Measurements from ENCODE around the gene PRR22.

Gene PRR22

GRCh38 chr19:5827891-5828660 is 43.5 kb upstream of the PRR22 start:
- TF ChIP-seq CTCF (IDR thresholded peaks at IDR 0.05; ENCODE audit: borderline replicate concordance, insufficient read depth, low read depth, low read length): no peak
- H3K4me3 ChIP-seq (ENCODE audit: low read depth, low read length): peak overlapping the region; percentile 57

GRCh38 chr19:5827342-5827890 is 42.9 kb upstream of the PRR22 start:
- H3K4me3 ChIP-seq (ENCODE audit: low read depth, low read length): no peak overlapping the region
- TF ChIP-seq CTCF (IDR thresholded peaks at IDR 0.05; ENCODE audit: borderline replicate concordance, insufficient read depth, low read depth, low read length): no peak

DNA sequence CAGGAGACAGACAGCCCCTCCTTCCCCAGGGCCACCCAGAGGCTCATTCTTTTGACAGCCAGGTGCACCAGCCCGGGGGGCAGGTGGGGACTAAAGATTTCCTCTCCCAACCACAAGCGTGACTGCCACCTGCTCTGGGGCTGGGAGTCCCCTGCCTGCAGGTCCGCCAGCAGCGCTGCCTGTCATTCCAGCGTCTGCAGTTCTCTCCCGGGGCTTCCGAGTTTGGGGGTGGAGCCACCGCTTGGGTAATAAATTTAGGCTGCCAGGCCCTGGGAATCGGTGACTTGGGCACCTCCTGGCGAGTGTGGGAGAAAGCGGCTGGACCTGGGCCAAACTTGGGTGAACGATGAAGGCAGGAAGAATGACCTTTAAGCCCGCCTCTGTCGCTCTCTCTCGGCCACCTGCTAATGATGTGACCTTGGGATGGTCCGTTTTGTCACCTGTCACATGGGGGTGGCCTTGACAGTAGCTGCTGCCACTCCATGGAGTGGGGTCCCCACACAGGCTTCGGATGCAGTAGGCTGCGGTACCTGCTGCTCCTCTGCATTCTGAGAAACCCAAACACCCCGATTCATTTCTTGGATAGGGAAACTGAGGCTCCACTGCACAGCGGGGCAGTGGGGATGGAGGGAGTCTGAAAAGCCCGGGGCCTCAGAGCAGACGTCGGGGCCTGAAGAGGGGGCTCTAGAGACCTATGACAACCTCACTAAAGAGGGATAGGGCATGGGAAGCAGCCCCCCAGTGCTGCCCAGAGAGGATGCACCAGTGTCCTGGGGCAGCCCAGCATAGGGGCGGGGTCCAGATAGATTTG is 42.2 kb upstream of the PRR22 start:
- TF ChIP-seq CTCF (IDR thresholded peaks at IDR 0.05; ENCODE audit: borderline replicate concordance, insufficient read depth, low read depth, low read length): no peak
- H3K4me3 ChIP-seq (ENCODE audit: low read depth, low read length): no peak overlapping the region

DNA sequence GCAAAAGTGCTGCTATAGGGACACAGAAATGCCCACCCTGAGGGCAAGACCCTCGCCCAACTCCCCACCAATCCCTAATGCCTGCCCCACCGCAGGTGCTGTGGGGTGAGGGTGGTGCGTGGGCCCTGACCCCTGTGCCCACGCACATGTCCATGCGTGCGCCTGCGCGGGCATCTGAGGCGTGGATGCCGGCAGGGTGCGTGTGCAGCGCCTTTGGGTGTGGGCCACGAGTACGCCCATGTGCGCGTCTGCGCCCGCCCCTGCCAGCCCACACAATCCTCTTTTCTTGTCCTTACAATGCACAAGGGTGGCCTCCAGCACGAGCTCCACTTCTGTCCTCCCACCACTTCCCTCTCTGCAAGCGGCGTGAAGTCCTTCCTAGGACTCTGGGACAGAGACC is 40.6 kb upstream of the PRR22 start:
- TF ChIP-seq CTCF (IDR thresholded peaks at IDR 0.05; ENCODE audit: borderline replicate concordance, insufficient read depth, low read depth, low read length): no peak

GRCh38 chr19:5824751-5825150 is 40.2 kb upstream of the PRR22 start:
- H3K4me3 ChIP-seq (ENCODE audit: low read depth, low read length): no peak overlapping the region
- TF ChIP-seq CTCF (IDR thresholded peaks at IDR 0.05; ENCODE audit: borderline replicate concordance, insufficient read depth, low read depth, low read length): no peak

More for the DNA sequence above, 40.6 kb upstream of the PRR22 start:
- no peak overlapping the region for H3K4me3 ChIP-seq (ENCODE audit: low read depth, low read length)

GRCh38 chr19:5823579-5824281 is 39.2 kb upstream of the PRR22 start:
- no peak overlapping the region for H3K4me3 ChIP-seq (ENCODE audit: low read depth, low read length)
- TF ChIP-seq CTCF (IDR thresholded peaks at IDR 0.05; ENCODE audit: borderline replicate concordance, insufficient read depth, low read depth, low read length): no peak

Data from GM12875 (cell line).